Stomach (tissue), 4 donors: ENCODE measurements around the gene GCNA.

ENCODE experiments used
- EP300 ChIP-seq: sonication (generic); formaldehyde crosslinking; IDR thresholded peaks from one replicate; pipeline ENCODE4 v1.6.1; 2017; ENCODE audit warnings: antibody characterized with exemption
- TF ChIP-seq, protein P1 (sequence below), 7 experiments: fragments of 450-650 bp in 4 of 7; fragments of 200-600 bp in 3 of 7; sonication (generic) in 3 of 7; IDR thresholded peaks; one replicate each; pipeline ENCODE4 v1.5.1; 2016 to 2019; ENCODE audit warnings: antibody characterized with exemption in 7 of 7, control low read depth in 2 of 7, mild to moderate bottlenecking in 1 of 7

DNA sequence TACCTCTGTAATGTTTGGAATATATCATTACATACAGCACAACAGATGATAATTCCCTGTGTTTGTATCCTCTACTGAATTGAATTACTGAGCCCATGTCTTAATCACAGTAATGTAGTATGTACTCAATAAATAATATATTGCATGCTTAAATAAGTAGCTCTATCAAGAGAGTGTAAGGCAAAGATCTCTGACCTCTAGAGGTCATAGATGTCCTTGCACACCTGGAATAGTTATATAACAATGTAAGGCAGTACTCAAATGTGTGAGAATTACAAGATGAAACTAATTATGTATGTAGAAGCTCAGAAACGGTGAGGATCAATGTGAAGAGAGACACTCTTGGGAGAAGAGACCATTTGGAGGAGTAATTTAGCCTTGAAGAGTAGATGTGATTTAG lies 14.3 kb upstream of the GCNA start:
- TF ChIP-seq, protein P1, sequence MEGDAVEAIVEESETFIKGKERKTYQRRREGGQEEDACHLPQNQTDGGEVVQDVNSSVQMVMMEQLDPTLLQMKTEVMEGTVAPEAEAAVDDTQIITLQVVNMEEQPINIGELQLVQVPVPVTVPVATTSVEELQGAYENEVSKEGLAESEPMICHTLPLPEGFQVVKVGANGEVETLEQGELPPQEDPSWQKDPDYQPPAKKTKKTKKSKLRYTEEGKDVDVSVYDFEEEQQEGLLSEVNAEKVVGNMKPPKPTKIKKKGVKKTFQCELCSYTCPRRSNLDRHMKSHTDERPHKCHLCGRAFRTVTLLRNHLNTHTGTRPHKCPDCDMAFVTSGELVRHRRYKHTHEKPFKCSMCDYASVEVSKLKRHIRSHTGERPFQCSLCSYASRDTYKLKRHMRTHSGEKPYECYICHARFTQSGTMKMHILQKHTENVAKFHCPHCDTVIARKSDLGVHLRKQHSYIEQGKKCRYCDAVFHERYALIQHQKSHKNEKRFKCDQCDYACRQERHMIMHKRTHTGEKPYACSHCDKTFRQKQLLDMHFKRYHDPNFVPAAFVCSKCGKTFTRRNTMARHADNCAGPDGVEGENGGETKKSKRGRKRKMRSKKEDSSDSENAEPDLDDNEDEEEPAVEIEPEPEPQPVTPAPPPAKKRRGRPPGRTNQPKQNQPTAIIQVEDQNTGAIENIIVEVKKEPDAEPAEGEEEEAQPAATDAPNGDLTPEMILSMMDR (IDR thresholded peaks at IDR 0.05) = no peak
- no peak for TF ChIP-seq EP300
